GM12865 (cell line): ENCODE data around the gene KRT10.

Experiments
- DNase-seq: peaks from one replicate; pipeline ENCODE4 v3.0.0; 2010; ENCODE audit warnings: low read depth
- H3K4me3 ChIP-seq: 2 replicates; pipeline ENCODE4 v1.5.1; 2011; ENCODE audit warnings: mild to moderate bottlenecking, low read depth, low read length, control low read depth
- CTCF ChIP-seq: IDR thresholded peaks from 2 replicates; pipeline ENCODE4 v1.5.1; 2011; ENCODE audit warnings: low read length, control low read depth, low read depth, inconsistent platforms; ENCODE audit not compliant: insufficient read depth; ENCODE audit errors: missing control alignments

Gene KRT10

GRCh38 chr17:40809721-40810421, 12.5 kb downstream of the KRT10 start:
- DNase-seq, result no peak
- TF ChIP-seq CTCF, result no peak

DNA sequence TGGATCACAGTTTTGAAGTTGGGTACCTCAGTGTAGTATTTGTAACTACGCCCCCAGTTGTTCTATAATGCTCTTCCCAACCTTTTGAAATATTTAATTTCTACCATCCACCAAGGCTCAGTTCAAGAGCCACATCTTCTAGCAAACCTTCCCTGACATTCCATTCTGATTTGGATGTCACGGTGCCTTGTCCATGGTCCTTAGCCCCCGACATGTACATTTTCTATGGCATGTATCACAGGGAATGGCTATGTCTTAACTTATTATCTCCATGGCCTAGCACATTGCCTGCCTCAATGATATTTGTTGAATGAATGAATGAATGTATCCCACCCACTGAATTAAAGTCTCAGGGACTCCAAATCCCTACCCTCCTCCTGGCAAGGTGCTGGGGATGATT, 16.3 kb downstream of the KRT10 start:
- no peak overlapping the region for H3K4me3 ChIP-seq
- DNase-seq, result no peak
- no peak for TF ChIP-seq CTCF

More at GRCh38 chr17:40809721-40810421, 12.5 kb downstream of the KRT10 start:
- no peak overlapping the region for H3K4me3 ChIP-seq

- peak; percentile 70 for DNase-seq
- peak; percentile 86 for TF ChIP-seq CTCF
- H3K4me3 ChIP-seq, result no peak overlapping the region
These were observed 18.8 kb downstream of the KRT10 start for GRCh38 chr17:40803617-40804082.

- no peak for DNase-seq
- no peak overlapping the region for H3K4me3 ChIP-seq
- TF ChIP-seq CTCF, result no peak
These were observed 21.3 kb downstream of the KRT10 start for GRCh38 chr17:40801157-40801556.

GRCh38 chr17:40800381-40800780, 22.0 kb downstream of the KRT10 start:
- no peak overlapping the region for H3K4me3 ChIP-seq
- DNase-seq, result no peak
- TF ChIP-seq CTCF, result no peak

DNA sequence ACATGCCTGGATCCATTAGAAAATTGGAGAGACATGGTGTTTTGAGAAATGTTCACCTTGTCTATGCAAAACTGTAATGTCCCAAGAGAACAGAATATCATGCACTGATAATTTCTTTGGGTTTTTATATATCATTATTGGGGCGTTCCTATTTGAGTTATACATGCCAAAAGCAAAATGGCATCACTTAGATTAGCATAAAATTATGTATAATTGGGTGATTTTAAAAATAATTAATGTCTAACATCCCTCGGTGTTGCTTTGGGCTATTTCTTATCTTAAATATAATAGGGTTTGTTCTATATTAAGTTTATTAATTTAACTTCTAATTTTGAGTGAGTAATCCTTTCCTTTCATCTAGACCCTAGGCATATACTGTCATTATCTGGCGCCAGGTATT, 22.6 kb downstream of the KRT10 start, which contains the start of gene KRT28:
TSS of gene KRT28 (minus strand) at position 101 of the 400 bp plus-strand sequence. CDS start at position 35, 66 bp downstream.
- TF ChIP-seq CTCF, result no peak
- no peak within 1 kb of the TSS for H3K4me3 ChIP-seq
- no peak for DNase-seq

DNA sequence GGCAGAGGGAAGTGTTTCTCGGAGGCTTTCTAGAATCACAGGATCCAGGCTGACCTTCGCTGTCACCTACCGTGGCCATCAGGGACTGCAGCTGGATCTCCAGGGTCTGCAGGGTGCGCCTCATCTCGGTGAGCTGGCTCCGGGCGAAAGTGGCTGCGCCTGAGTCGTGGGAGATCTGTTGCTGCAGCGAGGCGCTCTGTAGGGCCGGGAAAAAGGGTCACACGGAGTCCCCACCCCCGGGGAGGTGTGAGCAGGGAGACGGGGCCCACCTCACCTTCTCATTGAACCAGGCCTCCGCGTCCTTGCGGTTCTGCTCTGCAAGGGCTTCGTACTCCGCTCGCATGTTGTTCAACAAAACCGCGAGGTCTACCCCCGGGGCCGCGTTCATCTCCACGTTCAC, 25.6 kb downstream of the KRT10 start:
- no peak for TF ChIP-seq CTCF
- H3K4me3 ChIP-seq, result no peak overlapping the region
- DNase-seq, result no peak
